Sigmoid colon (tissue), 7 donors: ENCODE data around the gene CSE1L. TPM values are rescaled to one million over a fixed set of nuclear protein-coding genes. Genes with fewer than 3 reads are reported as not detected.
"Not testable (repeated sequence)": the region's sequence is repeated elsewhere in the genome, so short reads cannot be mapped to it uniquely, and the experiment has no call there.

Experiments
- DNase-seq: peaks from one replicate; pipeline ENCODE4 v3.0.0-alpha.2; 2019
- H3K27ac ChIP-seq, 4 donors: fragments of 200-600 bp; sonication (generic); one replicate each; pipeline ENCODE4 v1.5.1; 2016 to 2019; ENCODE audit warnings: mild to moderate bottlenecking in 1 of 4
- H3K27me3 ChIP-seq, 3 donors: fragments of 200-600 bp; sonication (generic); one replicate each; pipeline ENCODE4 v1.5.1; 2019; ENCODE audit warnings: mild to moderate bottlenecking in 1 of 3
- H3K36me3 ChIP-seq, 4 donors: fragments of 200-600 bp; sonication (generic); one replicate each; pipeline ENCODE4 v1.5.1; 2016 to 2019
- H3K4me1 ChIP-seq, 4 donors: fragments of 200-600 bp; sonication (generic); one replicate each; pipeline ENCODE4 v1.5.1; 2017 to 2019
- H3K4me3 ChIP-seq, 4 donors: fragments of 200-600 bp; sonication (generic); one replicate each; pipeline ENCODE4 v1.5.1; 2017 to 2019; ENCODE audit warnings: mild to moderate bottlenecking in 2 of 4, moderate library complexity in 1 of 4
- H3K9me3 ChIP-seq, 4 donors: fragments of 200-600 bp in 3 of 4; sonication (generic) in 3 of 4; one replicate each; pipeline versions ENCODE4 v1.5.1 to v1.6.1; 2013 to 2019
- CTCF ChIP-seq, 4 experiments: fragments of 450-650 bp in 3 of 4; fragments of 200-600 bp in 1 of 4; IDR thresholded peaks; one replicate each; pipeline ENCODE4 v1.5.1; 2016 to 2019; ENCODE audit warnings: antibody characterized with exemption in 4 of 4, mild to moderate bottlenecking in 3 of 4, moderate library complexity in 2 of 4
- EP300 ChIP-seq, 4 donors: sonication (generic); formaldehyde crosslinking; IDR thresholded peaks; one replicate each; pipeline ENCODE4 v1.6.1; 2017; ENCODE audit warnings: antibody characterized with exemption in 4 of 4
- POLR2A ChIP-seq, 2 donors: fragments of 450-650 bp; IDR thresholded peaks; one replicate each; pipeline ENCODE4 v1.6.1; 2016; ENCODE audit warnings: antibody characterized with exemption in 2 of 2, mild to moderate bottlenecking in 2 of 2, moderate library complexity in 2 of 2
- POLR2AphosphoS5 ChIP-seq, 4 donors: sonication (generic); formaldehyde crosslinking; IDR thresholded peaks; one replicate each; pipeline ENCODE4 v1.6.1; 2017; ENCODE audit warnings: antibody characterized with exemption in 4 of 4
- WGBS, 2 donors: extraction: QIAGEN DNeasy Blood & Tissue Kit; methylation state at CpG; one replicate each; pipeline ENCODE4 v1.1.7; 2013; 5-methylcytosine and 5-hydroxymethylcytosine counted together
- intact Hi-C: fragments of 100-400 bp; cut with DNase I; formaldehyde crosslinking; loops from one replicate; pipeline ENCODE4 v1.15.1; 2023
- polyA plus RNA-seq, 3 donors: library from polyadenylated mRNA; stranded (reverse); fragments of 200-250 nt; gene quantifications; one replicate each; pipeline ENCODE4 v1.2.3, GENCODE V29; 2013
- total RNA-seq, 4 donors: library from RNA; depleted of rRNA; stranded (reverse); fragments of >200 nt; gene quantifications; one replicate each; pipeline ENCODE4 v1.1.0, GENCODE V29; 2016
- donor health status: healthy with polysubstance abuse.
- donor health status: Bipolar disorder and iron deficiency.
- donor health status: healthy.

The CSE1L gene
- total and polyA plus RNA-seq, 7 donors = 10.2 to 43.9 (median 34.6) TPM

- no peak for TF ChIP-seq POLR2A (IDR thresholded peaks at IDR 0.05)
- TF ChIP-seq EP300 (IDR thresholded peaks at IDR 0.05) = no peak
- no peak for TF ChIP-seq POLR2AphosphoS5 (IDR thresholded peaks at IDR 0.05)
- Histone ChIP-seq H3K27ac (no peak overlapping the region), H3K9me3 (no peaks in the 10 kb centered on the region), H3K4me1 (no peaks in the 10 kb centered on the region), H3K27me3 (no peaks in the 10 kb centered on the region), H3K4me3 (no peak overlapping the region), H3K36me3 (peaks cover 9 to 85% (median 27%) of the 10 kb centered on the region in 4 donors)
- WGBS, 2 donors = 78 to 81% methylated on average over 3 of the region's 3 CpGs
- intact Hi-C loops = no loop called here
- no peak for DNase-seq
These were observed 17.2 kb downstream of the CSE1L start for GRCh38 chr20:49063279-49063678.

DNA sequence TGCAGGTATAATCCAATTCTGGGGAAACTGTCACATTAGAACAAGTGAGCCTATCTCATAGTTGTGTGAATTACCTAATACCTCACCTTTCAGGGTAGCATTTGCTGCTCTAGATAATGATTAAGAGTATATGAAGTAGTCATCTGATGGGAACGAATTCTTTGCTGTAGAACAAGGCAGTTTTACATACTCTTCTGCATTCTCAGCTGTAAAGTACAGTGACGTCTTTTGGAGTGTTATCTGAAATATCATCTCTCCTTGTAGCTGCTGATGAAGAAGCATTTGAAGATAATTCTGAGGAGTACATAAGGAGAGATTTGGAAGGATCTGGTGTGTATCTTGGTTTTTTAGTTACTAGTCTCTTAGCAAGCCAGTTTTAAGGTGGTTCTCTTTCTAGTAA is 28.4 kb downstream of the CSE1L start:
- H3K36me3 ChIP-seq = peaks cover 15 to 99% (median 54%) of the 10 kb centered on the region in 4 donors
- no peak overlapping the region for H3K27ac ChIP-seq
- 84 to 86% methylated on average over 2 of the region's 2 CpGs for WGBS, 2 donors
- no peak for DNase-seq
- H3K9me3 ChIP-seq = no peaks in the 10 kb centered on the region
- intact Hi-C loops = no loop called here
- H3K27me3 ChIP-seq = no peaks in the 10 kb centered on the region
- no peaks in the 10 kb centered on the region for H3K4me1 ChIP-seq
- no peak overlapping the region for H3K4me3 ChIP-seq
- no peak for TF ChIP-seq POLR2AphosphoS5 (IDR thresholded peaks at IDR 0.05)
- TF ChIP-seq POLR2A (IDR thresholded peaks at IDR 0.05) = no peak
- no peak for TF ChIP-seq CTCF (IDR thresholded peaks at IDR 0.05)
- no peak for TF ChIP-seq EP300 (IDR thresholded peaks at IDR 0.05)

- H3K27me3 ChIP-seq = no peaks in the 10 kb centered on the region
- H3K36me3 ChIP-seq = peaks cover 17 to 98% (median 55%) of the 10 kb centered on the region in 4 donors
- TF ChIP-seq CTCF (IDR thresholded peaks at IDR 0.05) = no peak
- TF ChIP-seq EP300 (IDR thresholded peaks at IDR 0.05) = no peak
- TF ChIP-seq POLR2A (IDR thresholded peaks at IDR 0.05) = no peak
- TF ChIP-seq POLR2AphosphoS5 (IDR thresholded peaks at IDR 0.05) = no peak
- no peaks in the 10 kb centered on the region for H3K4me1 ChIP-seq
- intact Hi-C loops = no loop called here
- H3K9me3 ChIP-seq = no peaks in the 10 kb centered on the region
- no peak overlapping the region for H3K4me3 ChIP-seq
- WGBS, 2 donors = 94 to 97% methylated on average over 3 of the region's 3 CpGs
- no peak for DNase-seq
- no peak overlapping the region for H3K27ac ChIP-seq
These were observed 32.2 kb downstream of the CSE1L start for GRCh38 chr20:49078310-49078709.

GRCh38 chr20:49082295-49082694 is 36.2 kb downstream of the CSE1L start:
- peaks cover 17 to 98% (median 38%) of the 10 kb centered on the region in 4 donors for H3K36me3 ChIP-seq
- H3K9me3 ChIP-seq, intact Hi-C loops: not testable (repeated sequence)

DNA sequence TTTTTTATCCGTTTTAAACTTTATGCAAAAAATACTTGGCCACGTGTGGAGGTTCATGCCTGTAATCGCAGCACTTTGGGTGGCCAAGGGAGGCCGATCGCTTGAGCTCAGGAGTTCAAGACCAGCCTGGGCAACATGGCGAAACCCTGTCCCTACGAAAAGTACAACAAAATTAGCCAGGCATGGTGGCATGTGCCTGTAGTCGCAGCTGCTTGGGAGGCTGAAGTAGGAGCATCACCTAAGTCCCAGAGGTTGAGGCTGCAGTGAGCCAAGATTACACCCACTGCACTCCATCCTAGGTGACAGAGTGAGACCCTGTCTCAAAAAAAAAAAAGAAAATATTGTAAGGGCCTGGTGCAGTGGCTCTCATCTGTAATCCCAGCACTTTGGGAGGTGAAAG is 45.0 kb downstream of the CSE1L start:
- WGBS, 2 donors = 97% methylated on average over 8 of the region's 8 CpGs
- Histone ChIP-seq H3K4me1 (no peaks in the 10 kb centered on the region), H3K27me3 (no peaks in the 10 kb centered on the region), H3K27ac (no peak overlapping the region), H3K4me3 (no peak overlapping the region), H3K9me3 (no peaks in the 10 kb centered on the region), H3K36me3 (peaks cover 10 to 98% (median 43%) of the 10 kb centered on the region in 4 donors)
- TF ChIP-seq CTCF (IDR thresholded peaks at IDR 0.05) = no peak
- TF ChIP-seq POLR2AphosphoS5 (IDR thresholded peaks at IDR 0.05) = no peak
- no peak for TF ChIP-seq POLR2A (IDR thresholded peaks at IDR 0.05)
- TF ChIP-seq EP300 (IDR thresholded peaks at IDR 0.05) = no peak
- intact Hi-C loops = no loop called here
- DNase-seq = no peak

More at GRCh38 chr20:49082295-49082694, 36.2 kb downstream of the CSE1L start:
- 93 to 95% methylated on average over 12 of the region's 12 CpGs for WGBS, 2 donors
- not testable (repeated sequence) for H3K27me3 ChIP-seq, H3K4me1 ChIP-seq, H3K27ac ChIP-seq, DNase-seq, H3K4me3 ChIP-seq

- Histone ChIP-seq H3K4me1 (no peaks in the 10 kb centered on the region), H3K27me3 (no peaks in the 10 kb centered on the region), H3K4me3 (no peak overlapping the region), H3K27ac (no peak overlapping the region), H3K36me3 (peaks cover 14 to 98% (median 48%) of the 10 kb centered on the region in 4 donors), H3K9me3 (no peaks in the 10 kb centered on the region)
- DNase-seq = no peak
- 55 to 94% methylated on average over 1 of the region's 1 CpG for WGBS, 2 donors
- TF ChIP-seq POLR2AphosphoS5 (IDR thresholded peaks at IDR 0.05) (no peak), POLR2A (IDR thresholded peaks at IDR 0.05) (no peak), CTCF (IDR thresholded peaks at IDR 0.05) (no peak), EP300 (IDR thresholded peaks at IDR 0.05) (no peak)
- intact Hi-C loops = no loop called here
These were observed 45.6 kb downstream of the CSE1L start for GRCh38 chr20:49091762-49092161.
